Fibroblast of the aortic adventitia (primary cell): ENCODE measurements around the gene TRRAP. TPM values are rescaled to one million over a fixed set of nuclear protein-coding genes. Genes with fewer than 3 reads are reported as not detected.

Experiments
- DNase-seq: peaks from one replicate; pipeline ENCODE4 v3.0.0-alpha.2; 2010; ENCODE audit warnings: low read depth
- H3K4me3 ChIP-seq: 2 replicates; pipeline ENCODE4 v1.5.1; 2011; ENCODE audit warnings: low read depth, mild to moderate bottlenecking, control low read depth, low read length, moderate library complexity
- CTCF ChIP-seq: IDR thresholded peaks from 2 replicates; pipeline ENCODE4 v1.5.1; 2011; ENCODE audit warnings: mild to moderate bottlenecking, low read length, control low read depth, inconsistent platforms; ENCODE audit not compliant: insufficient read depth
- total RNA-seq: library from RNA; depleted of rRNA; stranded (reverse); fragments of >200 nt; gene quantifications from 2 replicates; pipeline ENCODE4 v1.2.3, GENCODE V29; 2012; ENCODE audit warnings: low replicate concordance

Gene TRRAP
- total RNA-seq, 1 donor, result 17.4 TPM

- H3K4me3 ChIP-seq, result no peak overlapping the region
- no peak for TF ChIP-seq CTCF
- no peak for DNase-seq
Measured at GRCh38 chr7:98978672-98979071, 100.3 kb downstream of the TRRAP start.

GRCh38 chr7:98981701-98982100, 103.4 kb downstream of the TRRAP start:
- TF ChIP-seq CTCF, result no peak
- DNase-seq, result no peak

GRCh38 chr7:98982686-98983085, 104.4 kb downstream of the TRRAP start:
- TF ChIP-seq CTCF, result no peak
- DNase-seq, result no peak
- H3K4me3 ChIP-seq, result no peak overlapping the region

More at GRCh38 chr7:98981701-98982100, 103.4 kb downstream of the TRRAP start:
- no peak overlapping the region for H3K4me3 ChIP-seq

GRCh38 chr7:98984126-98984525, 105.8 kb downstream of the TRRAP start:
- no peak for TF ChIP-seq CTCF
- no peak overlapping the region for H3K4me3 ChIP-seq
- DNase-seq, result no peak

- no peak for TF ChIP-seq CTCF
- DNase-seq, result no peak
Measured at GRCh38 chr7:98985406-98985805, 107.1 kb downstream of the TRRAP start.

GRCh38 chr7:98985945-98986344, 107.6 kb downstream of the TRRAP start:
- DNase-seq, result no peak
- no peak overlapping the region for H3K4me3 ChIP-seq
- TF ChIP-seq CTCF, result no peak

More at GRCh38 chr7:98985406-98985805, 107.1 kb downstream of the TRRAP start:
- H3K4me3 ChIP-seq, result no peak overlapping the region

- no peak for DNase-seq
- H3K4me3 ChIP-seq, result no peak overlapping the region
- TF ChIP-seq CTCF, result no peak
Measured at GRCh38 chr7:98988641-98989040, 110.3 kb downstream of the TRRAP start.
